Tibial artery (tissue), 4 donors: ENCODE measurements around the gene TOMM5.

Experiments used
- DNase-seq, 2 donors: peaks; one replicate each; pipeline ENCODE4 v3.0.0-alpha.2; 2019
- H3K27ac ChIP-seq, 2 donors: fragments of 200-600 bp; sonication (generic) in 1 of 2; 1 replicate in 1 of 2; 2 replicates in 1 of 2; pipeline ENCODE4 v1.5.1; 2018 to 2019; ENCODE audit warnings: mild to moderate bottlenecking in 1 of 2
- H3K27me3 ChIP-seq, 2 donors: fragments of 200-600 bp; sonication (generic) in 1 of 2; one replicate each; pipeline versions ENCODE4 v1.5.1 to v1.6.0; 2016 to 2019
- H3K36me3 ChIP-seq, 3 donors: fragments of 200-600 bp; sonication (generic) in 2 of 3; one replicate each; pipeline ENCODE4 v1.5.1; 2016 to 2019; ENCODE audit warnings: mild to moderate bottlenecking in 2 of 3
- H3K4me1 ChIP-seq, 4 donors: fragments of 200-600 bp; sonication (generic) in 2 of 4; 1 replicate in 3 of 4; 2 replicates in 1 of 4; pipeline ENCODE4 v1.5.1; 2016 to 2019
- H3K4me3 ChIP-seq, 2 donors: fragments of 200-600 bp; sonication (generic) in 1 of 2; 1 replicate in 1 of 2; 2 replicates in 1 of 2; pipeline ENCODE4 v1.5.1; 2018 to 2019; ENCODE audit warnings: mild to moderate bottlenecking in 2 of 2
- H3K9me3 ChIP-seq, 3 donors: fragments of 200-600 bp; sonication (generic) in 1 of 3; one replicate each; pipeline ENCODE4 v1.5.1; 2016 to 2019
- CTCF ChIP-seq, 2 experiments: fragments of 200-600 bp in 1 of 2; fragments of 450-650 bp in 1 of 2; IDR thresholded peaks; one replicate each; pipeline ENCODE4 v1.5.1; 2017 to 2019; ENCODE audit warnings: antibody characterized with exemption in 2 of 2, mild to moderate bottlenecking in 1 of 2, moderate library complexity in 1 of 2
- intact Hi-C: fragments of 100-400 bp; cut with DNase I; formaldehyde crosslinking; loops from one replicate; pipeline ENCODE4 v1.15.0; 2023; ENCODE audit warnings: low total_unique reads

Gene TOMM5

GRCh38 chr9:37561682-37562081, 30.7 kb downstream of the TOMM5 start:
- Histone ChIP-seq H3K27ac (no peak overlapping the region), H3K36me3 (no peaks in the 10 kb centered on the region), H3K4me1 (no peaks in the 10 kb centered on the region), H3K27me3 (no peaks in the 10 kb centered on the region), H3K9me3 (no peaks in the 10 kb centered on the region), H3K4me3 (no peak overlapping the region)
- intact Hi-C loops: no loop called here
- no peak for DNase-seq
- no peak for TF ChIP-seq CTCF (IDR thresholded peaks at IDR 0.05)

GRCh38 chr9:37559855-37560592, 32.4 kb downstream of the TOMM5 start:
- Histone ChIP-seq H3K4me1 (no peaks in the 10 kb centered on the region), H3K9me3 (no peaks in the 10 kb centered on the region), H3K27me3 (no peaks in the 10 kb centered on the region), H3K36me3 (no peaks in the 10 kb centered on the region), H3K27ac (no peak overlapping the region), H3K4me3 (no peak overlapping the region)
- DNase-seq: no peak
- no peak for TF ChIP-seq CTCF (IDR thresholded peaks at IDR 0.05)
- intact Hi-C loops: no loop called here

DNA sequence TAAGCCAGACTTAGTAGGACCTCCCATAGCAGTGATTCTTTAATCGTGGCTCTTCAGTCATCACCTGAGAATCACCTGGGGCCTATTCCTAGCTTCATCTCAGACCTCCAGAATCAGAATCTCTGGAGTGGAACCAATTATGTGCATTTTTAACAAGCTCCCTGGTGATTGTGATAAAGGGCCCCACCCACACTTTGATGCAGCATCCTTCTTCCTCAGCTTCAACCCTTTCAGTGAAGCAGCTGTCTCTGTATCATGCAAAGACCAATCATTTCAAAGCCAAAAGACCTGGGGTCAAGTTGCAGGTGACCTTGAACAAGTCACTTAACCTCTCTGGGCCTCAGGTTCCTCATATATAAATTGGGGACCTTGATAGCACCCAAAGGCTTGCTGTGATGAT, 33.3 kb downstream of the TOMM5 start:
- Histone ChIP-seq H3K27ac (no peak overlapping the region), H3K27me3 (no peaks in the 10 kb centered on the region), H3K36me3 (no peaks in the 10 kb centered on the region), H3K4me3 (no peak overlapping the region), H3K9me3 (no peaks in the 10 kb centered on the region), H3K4me1 (no peaks in the 10 kb centered on the region)
- intact Hi-C loops: no loop called here
- DNase-seq: no peak
- TF ChIP-seq CTCF (IDR thresholded peaks at IDR 0.05): no peak

GRCh38 chr9:37555786-37556185, 36.6 kb downstream of the TOMM5 start:
- intact Hi-C loops: no loop called here
- H3K9me3 ChIP-seq: no peaks in the 10 kb centered on the region
- H3K27ac ChIP-seq: no peak overlapping the region
- H3K4me1 ChIP-seq: no peaks in the 10 kb centered on the region
- DNase-seq: no peak
- no peak overlapping the region for H3K4me3 ChIP-seq
- no peaks in the 10 kb centered on the region for H3K27me3 ChIP-seq
- no peak for TF ChIP-seq CTCF (IDR thresholded peaks at IDR 0.05)
- H3K36me3 ChIP-seq: no peaks in the 10 kb centered on the region

GRCh38 chr9:37554318-37554717, 38.1 kb downstream of the TOMM5 start:
- no peak for TF ChIP-seq CTCF (IDR thresholded peaks at IDR 0.05)
- Histone ChIP-seq H3K9me3 (no peaks in the 10 kb centered on the region), H3K36me3 (no peaks in the 10 kb centered on the region), H3K4me3 (no peak overlapping the region), H3K4me1 (no peaks in the 10 kb centered on the region), H3K27ac (no peak overlapping the region), H3K27me3 (no peaks in the 10 kb centered on the region)
- intact Hi-C loops: no loop called here
- no peak for DNase-seq

GRCh38 chr9:37551888-37552287, 40.5 kb downstream of the TOMM5 start:
- H3K27ac ChIP-seq: no peak overlapping the region
- no peaks in the 10 kb centered on the region for H3K4me1 ChIP-seq
- no peaks in the 10 kb centered on the region for H3K27me3 ChIP-seq
- no peak for TF ChIP-seq CTCF (IDR thresholded peaks at IDR 0.05)
- intact Hi-C loops: no loop called here
- H3K9me3 ChIP-seq: no peaks in the 10 kb centered on the region
- no peak overlapping the region for H3K4me3 ChIP-seq
- no peaks in the 10 kb centered on the region for H3K36me3 ChIP-seq
- DNase-seq: no peak
